Measurements from ENCODE around the gene FAM20A.

FAM20A gene

GRCh38 chr17:68512960-68513474, 88.2 kb downstream of the FAM20A start:
- peaks cover 31% of the 10 kb centered on the region for H3K36me3 ChIP-seq (ENCODE audit: low read depth)
- peak overlapping the region; percentile 97 for H3K4me3 ChIP-seq (ENCODE audit: severe bottlenecking)
- no peaks in the 10 kb centered on the region for H3K27me3 ChIP-seq (ENCODE audit: insufficient read depth, poor library complexity, severe bottlenecking)
- H3K9me3 ChIP-seq (ENCODE audit: severe bottlenecking), result no peaks in the 10 kb centered on the region
- TF ChIP-seq CTCF (IDR thresholded peaks at IDR 0.05; ENCODE audit: poor library complexity, severe bottlenecking), result no peak
- peak overlapping the region; percentile 76 for H3K27ac ChIP-seq (ENCODE audit: poor library complexity, severe bottlenecking)
- H3K4me1 ChIP-seq (ENCODE audit: insufficient read depth, poor library complexity, severe bottlenecking), result peaks cover 21% of the 10 kb centered on the region
- ATAC-seq (ENCODE audit: low read depth) (0 out of 3 replicates have a peak, but pooled peaks have one; percentile 13), DNase-seq (ENCODE audit: low spot score) (no peak)

GRCh38 chr17:68512247-68512959, 88.8 kb downstream of the FAM20A start, which contains the start of gene PRKAR1A:
TSS of gene PRKAR1A (plus strand) at chr17:68512430. CDS start at chr17:68515400, 2,970 bp downstream.
- ATAC-seq (ENCODE audit: low read depth) (peak; percentile 77), DNase-seq (ENCODE audit: low spot score) (peak; percentile 94)
- peak within 1 kb of the TSS; percentile 97 for H3K4me3 ChIP-seq (ENCODE audit: severe bottlenecking)
- H3K27me3 ChIP-seq (ENCODE audit: insufficient read depth, poor library complexity, severe bottlenecking), result no peaks in the 10 kb centered on the region
- H3K36me3 ChIP-seq (ENCODE audit: low read depth), result peaks cover 25% of the 10 kb centered on the region
- TF ChIP-seq CTCF (IDR thresholded peaks at IDR 0.05; ENCODE audit: poor library complexity, severe bottlenecking), result no peak
- no peaks in the 10 kb centered on the region for H3K9me3 ChIP-seq (ENCODE audit: severe bottlenecking)
- H3K4me1 ChIP-seq (ENCODE audit: insufficient read depth, poor library complexity, severe bottlenecking), result peaks cover 21% of the 10 kb centered on the region
- peak within 1 kb of the TSS; percentile 76 for H3K27ac ChIP-seq (ENCODE audit: poor library complexity, severe bottlenecking)

GRCh38 chr17:68511671-68512246, 89.4 kb downstream of the FAM20A start:
- H3K36me3 ChIP-seq (ENCODE audit: low read depth), result peaks cover 19% of the 10 kb centered on the region
- H3K4me1 ChIP-seq (ENCODE audit: insufficient read depth, poor library complexity, severe bottlenecking), result peaks cover 21% of the 10 kb centered on the region
- peak overlapping the region; percentile 76 for H3K27ac ChIP-seq (ENCODE audit: poor library complexity, severe bottlenecking)
- no peaks in the 10 kb centered on the region for H3K9me3 ChIP-seq (ENCODE audit: severe bottlenecking)
- DNase-seq (ENCODE audit: low spot score) (peak; percentile 84), ATAC-seq (ENCODE audit: low read depth) (peak; percentile 67)
- TF ChIP-seq CTCF (IDR thresholded peaks at IDR 0.05; ENCODE audit: poor library complexity, severe bottlenecking), result peak; percentile 28
- no peaks in the 10 kb centered on the region for H3K27me3 ChIP-seq (ENCODE audit: insufficient read depth, poor library complexity, severe bottlenecking)
- H3K4me3 ChIP-seq (ENCODE audit: severe bottlenecking), result peak overlapping the region; percentile 97

- Histone ChIP-seq H3K27ac (ENCODE audit: poor library complexity, severe bottlenecking) (peak overlapping the region; percentile 76), H3K27me3 (ENCODE audit: insufficient read depth, poor library complexity, severe bottlenecking) (no peaks in the 10 kb centered on the region), H3K36me3 (ENCODE audit: low read depth) (peaks cover 14% of the 10 kb centered on the region), H3K4me1 (ENCODE audit: insufficient read depth, poor library complexity, severe bottlenecking) (peaks cover 21% of the 10 kb centered on the region), H3K4me3 (ENCODE audit: severe bottlenecking) (peak overlapping the region; percentile 97), H3K9me3 (ENCODE audit: severe bottlenecking) (no peaks in the 10 kb centered on the region)
- no peak for DNase-seq (ENCODE audit: low spot score)
- no peak for TF ChIP-seq CTCF (IDR thresholded peaks at IDR 0.05; ENCODE audit: poor library complexity, severe bottlenecking)
- no peak for ATAC-seq (ENCODE audit: low read depth)
These were observed 89.9 kb downstream of the FAM20A start for GRCh38 chr17:68511254-68511670.
